Occipital lobe (tissue), 2 donors: ENCODE measurements around the gene TXNL1. TPM values are rescaled to one million over a fixed set of nuclear protein-coding genes. Genes with fewer than 3 reads are reported as not detected.
"Not testable (repeated sequence)": the region's sequence is repeated elsewhere in the genome, so short reads cannot be mapped to it uniquely, and the experiment has no call there.

Source experiments
- DNase-seq: peaks from one replicate; lab custom pipeline; 2025; lab: John Stamatoyannopoulos, UW
- total RNA-seq: library from RNA; depleted of rRNA; stranded (reverse); fragments of >200 nt; gene quantifications from one replicate; pipeline ENCODE4 v1.2.3, GENCODE V29; 2014

TXNL1 gene
- total RNA-seq = 55.7 TPM

- peak; percentile 95 for DNase-seq
These were observed at the start of gene TXNL1 for GRCh38 chr18:56638232-56639103. TSS of gene TXNL1 (minus strand) at chr18:56638592. CDS start at chr18:56638440, 152 bp downstream.

- no peak for DNase-seq
These were observed 45.9 kb upstream of the TXNL1 start for GRCh38 chr18:56684277-56684676.

GRCh38 chr18:56678836-56679565 is 40.6 kb upstream of the TXNL1 start:
- no peak for DNase-seq

GRCh38 chr18:56676639-56677038 is 38.2 kb upstream of the TXNL1 start:
- DNase-seq = no peak

- DNase-seq = no peak
These were observed 34.6 kb upstream of the TXNL1 start for GRCh38 chr18:56672981-56673380.

GRCh38 chr18:56672391-56672790 is 34.0 kb upstream of the TXNL1 start:
- DNase-seq = no peak

- no peak for DNase-seq
These were observed 24.5 kb upstream of the TXNL1 start for GRCh38 chr18:56662902-56663301.

- DNase-seq = no peak
These were observed 24.1 kb upstream of the TXNL1 start for GRCh38 chr18:56662502-56662901.

- DNase-seq = no peak
These were observed 23.6 kb upstream of the TXNL1 start for GRCh38 chr18:56662063-56662408.

- DNase-seq = no peak
These were observed 23.1 kb upstream of the TXNL1 start for GRCh38 chr18:56661360-56662062.

- no peak for DNase-seq
These were observed 22.3 kb upstream of the TXNL1 start for GRCh38 chr18:56660655-56661054.

- no peak for DNase-seq
These were observed 20.7 kb upstream of the TXNL1 start for GRCh38 chr18:56659111-56659510.

- DNase-seq = no peak
These were observed 19.9 kb upstream of the TXNL1 start for GRCh38 chr18:56658261-56658660.

- DNase-seq = not testable (repeated sequence)
These were observed 15.9 kb upstream of the TXNL1 start for GRCh38 chr18:56654280-56654679.

GRCh38 chr18:56652802-56653201 is 14.4 kb upstream of the TXNL1 start:
- no peak for DNase-seq

- DNase-seq = no peak
These were observed 13.3 kb upstream of the TXNL1 start for GRCh38 chr18:56651771-56652092.

- peak; percentile 99 for DNase-seq
These were observed 12.8 kb upstream of the TXNL1 start, which contains the start of gene WDR7 for GRCh38 chr18:56650944-56651770. TSS of gene WDR7 (plus strand) at chr18:56651359. CDS start at chr18:56672516, 21,157 bp downstream.

- no peak for DNase-seq
These were observed 11.6 kb upstream of the TXNL1 start for GRCh38 chr18:56649996-56650395.

- no peak for DNase-seq
These were observed 9.8 kb upstream of the TXNL1 start for GRCh38 chr18:56647951-56648893.

GRCh38 chr18:56647071-56647470 is 8.7 kb upstream of the TXNL1 start:
- no peak for DNase-seq
